Spinal cord (tissue), 10 donors: ENCODE data around the gene SPHK2. TPM values are rescaled to one million over a fixed set of nuclear protein-coding genes. Genes with fewer than 3 reads are reported as not detected.

Experiments used
- DNase-seq, 6 donors: peaks; one replicate each; pipeline versions ENCODE4 v3.0.0 to v3.0.0-alpha.2; 2013 to 2015; ENCODE audit warnings: low spot score in 6 of 6, low read depth in 4 of 6
- H3K27ac ChIP-seq: one replicate; pipeline ENCODE4 v1.5.1; 2013; ENCODE audit warnings: low read depth, low read length, control low read depth
- H3K27me3 ChIP-seq: one replicate; pipeline ENCODE4 v1.6.1; 2013; ENCODE audit warnings: low read length; ENCODE audit not compliant: control insufficient read depth, insufficient read depth
- H3K36me3 ChIP-seq: one replicate; pipeline ENCODE4 v1.6.1; 2013; ENCODE audit warnings: low read length; ENCODE audit not compliant: control insufficient read depth, insufficient read depth
- H3K4me1 ChIP-seq: one replicate; pipeline ENCODE4 v1.6.1; 2013; ENCODE audit warnings: low read length; ENCODE audit not compliant: control insufficient read depth, insufficient read depth
- H3K4me3 ChIP-seq: one replicate; pipeline ENCODE4 v1.5.1; 2013; ENCODE audit warnings: low read depth, low read length, control low read depth
- H3K9me3 ChIP-seq: one replicate; pipeline ENCODE4 v1.6.1; 2013; ENCODE audit warnings: low read length; ENCODE audit not compliant: control insufficient read depth, insufficient read depth
- WGBS: methylation state at CpG from one replicate; pipeline ENCODE4 v1.1.5; 2013; ENCODE audit warnings: missing lambda C conversion rate; ENCODE audit not compliant: insufficient coverage; 5-methylcytosine and 5-hydroxymethylcytosine counted together
- polyA plus RNA-seq, 2 donors: library from polyadenylated mRNA; unstranded; fragments of 120-200 nt; gene quantifications; one replicate each; pipeline ENCODE4 v1.2.1, GENCODE V29; 2013; ENCODE audit not compliant: insufficient read length in 2 of 2
- total RNA-seq, 2 donors: library from RNA; depleted of rRNA in 1 of 2; stranded (reverse); fragments of 120-200 nt in 1 of 2; fragments of >200 nt in 1 of 2; gene quantifications; one replicate each; pipeline versions ENCODE4 v1.2.3 to v1.2.4, GENCODE V29; 2013 to 2014
- donor health status: healthy.

Gene SPHK2
- total and polyA plus RNA-seq, 4 donors, result 10.2 to 39.3 (median 24.1) TPM

DNA sequence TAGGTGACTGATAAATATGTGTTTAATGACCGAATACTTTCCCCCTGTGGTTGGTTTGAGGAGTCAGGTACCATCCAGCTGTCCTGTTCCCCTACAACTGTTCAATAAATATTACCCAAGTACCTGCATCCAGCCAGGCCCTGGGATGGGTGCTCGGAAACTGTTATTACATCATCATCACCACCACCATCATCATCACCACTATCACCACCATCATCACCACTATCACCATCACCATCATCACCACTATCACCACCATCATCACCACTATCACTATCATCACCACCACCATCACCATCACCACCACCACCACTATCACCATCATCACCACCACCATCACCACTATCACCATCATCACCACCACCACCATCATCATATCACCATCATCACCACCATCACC lies 49.5 kb downstream of the SPHK2 start:
- WGBS, result 94% methylated on average over 1 of the region's 2 CpGs

DNA sequence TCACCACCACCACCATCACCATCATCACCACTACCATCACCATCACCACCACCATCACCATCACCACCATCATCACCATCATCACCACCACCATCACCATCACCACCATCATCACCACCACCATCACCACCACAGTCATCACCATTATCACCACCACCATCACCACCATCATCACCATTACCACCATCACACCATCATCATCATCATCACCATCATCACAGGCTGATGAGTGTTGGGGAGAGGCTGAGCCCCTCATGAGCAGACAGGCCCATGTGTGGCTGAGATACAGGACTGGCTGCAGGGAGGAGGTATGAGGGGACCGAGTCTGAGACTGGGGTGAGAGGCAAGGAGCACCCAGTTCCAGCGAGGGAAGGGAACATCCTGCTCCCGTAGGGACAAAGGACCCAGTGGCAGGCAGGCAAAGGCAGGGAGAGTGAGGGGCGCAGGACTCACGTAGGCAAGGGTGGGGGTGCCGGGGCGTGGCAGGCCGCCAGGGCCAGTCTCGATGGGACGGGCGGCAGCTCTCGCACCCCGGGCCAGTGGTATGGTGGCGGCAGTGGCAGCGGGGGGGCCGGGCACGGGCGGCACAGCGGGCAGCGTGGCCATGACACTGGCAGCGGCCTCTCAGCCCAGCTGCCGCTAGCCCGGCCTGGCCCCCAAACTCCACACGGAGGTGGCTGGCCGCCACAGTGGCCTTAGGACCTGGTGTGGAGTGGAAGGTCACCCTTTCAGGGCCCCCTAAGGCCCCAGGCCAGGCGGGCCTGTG lies 50.8 kb downstream of the SPHK2 start:
- Histone ChIP-seq H3K27ac (no peak overlapping the region), H3K9me3 (no peaks in the 10 kb centered on the region), H3K36me3 (no peaks in the 10 kb centered on the region), H3K4me1 (peaks cover 32% of the 10 kb centered on the region), H3K27me3 (peaks cover 5% of the 10 kb centered on the region), H3K4me3 (no peak overlapping the region)
- DNase-seq, result no peak
- 96% methylated on average over 26 of the region's 26 CpGs for WGBS

More for the DNA sequence above, 49.5 kb downstream of the SPHK2 start:
- H3K9me3 ChIP-seq, result no peaks in the 10 kb centered on the region
- peaks cover 2% of the 10 kb centered on the region for H3K27me3 ChIP-seq
- peaks cover 24% of the 10 kb centered on the region for H3K4me1 ChIP-seq
- H3K36me3 ChIP-seq, result no peaks in the 10 kb centered on the region
- no peak for DNase-seq
- no peak overlapping the region for H3K27ac ChIP-seq
- no peak overlapping the region for H3K4me3 ChIP-seq

DNA sequence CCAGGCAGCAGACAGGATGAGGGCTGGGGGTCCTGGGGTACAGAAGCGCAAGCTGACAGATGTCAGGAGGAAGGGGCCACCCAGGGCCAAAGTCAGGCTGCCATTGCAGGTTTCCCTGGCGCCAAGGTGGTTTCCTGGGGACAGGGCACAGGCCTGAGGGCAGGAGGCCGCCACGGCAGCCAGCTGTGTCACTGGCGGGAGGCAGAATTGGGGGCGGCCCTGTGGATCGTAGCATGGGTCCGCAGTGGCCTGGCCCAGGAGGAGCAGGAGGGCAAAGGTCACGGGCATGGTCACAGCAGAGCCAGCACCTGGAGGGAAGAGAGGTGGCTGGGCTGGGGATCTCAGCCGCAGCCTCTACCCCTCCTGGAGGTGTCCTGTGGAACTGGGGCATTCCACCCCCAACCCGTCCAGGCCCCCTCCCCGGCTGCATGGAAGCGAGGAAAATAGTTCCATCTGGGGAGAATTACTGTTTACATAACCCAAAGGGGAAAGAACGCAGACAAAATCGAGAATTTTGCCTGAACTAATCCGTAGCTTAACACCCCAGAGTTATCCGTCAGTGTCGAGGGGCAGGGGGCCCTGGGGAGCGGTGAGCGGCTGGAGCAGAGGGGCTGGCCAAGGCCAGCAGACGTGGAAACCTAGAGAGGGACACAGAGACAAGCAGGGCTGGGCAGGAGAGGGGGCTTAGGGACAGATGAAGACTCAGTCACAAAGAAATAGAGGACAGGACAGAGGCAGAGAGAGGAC lies 51.6 kb downstream of the SPHK2 start:
- Histone ChIP-seq H3K27ac (no peak overlapping the region), H3K9me3 (no peaks in the 10 kb centered on the region), H3K27me3 (peaks cover 5% of the 10 kb centered on the region), H3K4me3 (no peak overlapping the region), H3K36me3 (no peaks in the 10 kb centered on the region), H3K4me1 (peaks cover 40% of the 10 kb centered on the region)
- 71% methylated on average over 15 of the region's 21 CpGs for WGBS
- DNase-seq, result no peak

DNA sequence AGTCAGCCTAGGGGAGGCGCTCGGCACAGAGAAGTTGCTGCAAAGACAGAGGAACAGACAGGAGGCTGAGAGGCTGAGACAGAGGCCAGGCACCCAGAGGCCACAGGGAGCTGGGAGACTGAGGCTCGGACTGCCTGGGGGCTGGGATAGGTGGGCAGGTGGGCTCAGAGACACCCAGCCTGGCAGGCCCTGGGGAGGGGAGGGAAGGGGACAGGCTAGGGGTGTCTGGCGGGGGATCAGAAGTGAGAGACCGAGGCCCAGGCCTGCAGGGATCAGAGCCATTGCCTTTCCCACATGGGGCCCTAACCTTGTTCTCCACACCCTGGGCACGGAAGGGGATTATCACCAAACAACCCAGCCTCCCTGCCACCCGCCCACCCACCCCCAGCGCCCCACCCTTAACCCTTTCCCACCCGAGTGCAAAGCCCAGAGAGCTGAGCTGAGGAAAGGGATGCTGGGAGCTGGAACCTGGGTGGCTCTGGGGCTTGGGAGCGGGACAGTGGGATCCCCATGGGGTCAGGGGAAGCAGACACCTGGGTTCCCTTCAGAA lies 52.2 kb downstream of the SPHK2 start:
- H3K27ac ChIP-seq, result no peak overlapping the region
- 83% methylated on average over 3 of the region's 10 CpGs for WGBS

DNA sequence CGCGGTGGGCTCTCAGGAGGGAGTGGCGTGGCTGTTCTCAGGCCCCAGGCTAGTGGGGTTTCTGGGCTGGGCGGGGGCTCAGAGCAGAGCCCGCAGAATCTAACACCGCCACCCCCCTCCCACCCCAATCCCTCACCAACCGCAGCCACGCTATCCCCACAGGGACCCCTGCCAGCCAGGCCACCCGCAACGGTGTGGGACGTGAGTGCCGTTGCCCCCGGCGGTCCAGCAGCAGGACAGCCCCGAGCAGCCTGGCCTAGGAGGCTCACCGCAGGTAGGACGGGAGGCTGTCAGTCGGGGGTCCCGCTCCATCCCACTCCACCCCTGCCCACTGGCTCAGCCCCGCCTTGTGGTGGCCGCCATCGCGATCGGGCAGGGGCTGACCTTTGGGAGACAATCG lies 53.7 kb downstream of the SPHK2 start, which contains the start of gene NTN5:
Gene NTN5, minus strand, starts transcription at position 24 of the 400 bp plus-strand sequence. CDS start 2,031 bp downstream, outside the sequence.
- Histone ChIP-seq H3K27ac (no peak within 1 kb of the TSS), H3K4me3 (no peak within 1 kb of the TSS), H3K4me1 (peaks cover 41% of the 10 kb centered on the region), H3K9me3 (no peaks in the 10 kb centered on the region), H3K27me3 (peaks cover 5% of the 10 kb centered on the region), H3K36me3 (no peaks in the 10 kb centered on the region)
- no peak for DNase-seq
- WGBS, result 37% methylated on average over 25 of the region's 25 CpGs

More for the DNA sequence above, 52.2 kb downstream of the SPHK2 start:
- Histone ChIP-seq H3K4me3 (no peak overlapping the region), H3K9me3 (no peaks in the 10 kb centered on the region), H3K27me3 (peaks cover 5% of the 10 kb centered on the region), H3K36me3 (no peaks in the 10 kb centered on the region), H3K4me1 (peaks cover 41% of the 10 kb centered on the region)
- DNase-seq, result no peak

DNA sequence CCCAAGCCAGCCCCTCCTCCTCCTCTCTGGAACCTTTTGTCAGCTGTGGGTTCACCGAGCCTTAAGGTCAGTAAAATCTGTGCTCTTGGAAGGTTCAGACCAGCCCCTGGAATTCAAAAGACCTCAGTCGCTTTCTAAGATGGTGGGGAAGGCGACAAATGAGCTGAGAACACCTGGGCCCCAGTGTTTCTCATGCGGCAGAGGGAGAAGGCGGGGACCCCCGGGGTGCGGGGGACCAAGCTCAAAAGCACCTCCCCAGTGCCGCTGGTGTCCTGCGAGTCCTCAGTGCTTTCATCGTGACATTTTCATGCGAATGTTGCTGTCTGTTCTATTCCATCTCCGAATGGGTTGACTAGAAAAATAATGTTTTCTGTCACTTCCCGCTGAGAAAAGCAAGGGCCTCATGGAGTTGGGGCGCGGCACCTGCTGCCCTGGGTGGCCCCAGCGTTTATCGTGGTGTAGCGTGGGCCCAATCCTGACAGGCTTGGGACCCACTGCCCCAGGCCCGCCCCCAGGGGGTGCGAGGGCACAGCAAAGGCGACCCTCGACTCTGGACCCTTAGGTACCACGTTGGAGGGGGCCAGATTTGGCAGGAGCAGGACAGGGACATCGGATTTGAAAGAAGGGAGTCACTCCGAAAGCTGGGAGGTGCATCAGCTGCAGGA lies 54.3 kb downstream of the SPHK2 start:
- no peak for DNase-seq
- no peak overlapping the region for H3K27ac ChIP-seq
- no peaks in the 10 kb centered on the region for H3K9me3 ChIP-seq
- 51% methylated on average over 25 of the region's 25 CpGs for WGBS
- peaks cover 41% of the 10 kb centered on the region for H3K4me1 ChIP-seq
- peaks cover 5% of the 10 kb centered on the region for H3K27me3 ChIP-seq
- H3K36me3 ChIP-seq, result no peaks in the 10 kb centered on the region
- H3K4me3 ChIP-seq, result no peak overlapping the region

DNA sequence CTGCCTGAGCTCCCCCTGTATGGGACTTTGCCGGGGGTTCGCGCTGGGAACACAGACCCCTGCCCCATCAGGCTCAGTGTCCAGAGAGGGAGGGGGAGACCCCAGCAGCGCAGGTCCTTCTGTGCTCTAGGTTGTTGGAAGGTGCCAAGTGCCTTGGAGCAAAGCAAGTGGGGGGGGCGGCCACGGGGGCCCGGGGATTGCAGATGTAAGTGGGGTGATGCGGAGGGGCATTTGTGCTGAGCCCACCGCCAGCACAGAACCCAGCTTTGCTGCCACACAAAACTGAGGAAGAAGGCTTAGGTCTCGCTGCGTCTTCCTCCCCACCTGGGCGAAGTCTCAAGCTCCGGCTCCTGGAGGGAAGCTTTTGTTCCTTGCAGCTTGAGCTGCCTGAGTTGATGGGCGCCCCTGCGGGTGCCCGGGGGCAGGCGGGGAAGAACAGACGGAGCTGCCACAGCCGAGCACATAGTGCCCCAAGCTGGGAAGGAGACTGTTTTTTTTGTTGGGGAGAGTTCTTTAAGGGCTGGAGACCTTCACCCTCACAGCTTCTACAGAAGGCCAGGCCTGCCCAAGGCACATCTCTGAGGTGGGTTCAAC lies 55.0 kb downstream of the SPHK2 start:
- Histone ChIP-seq H3K27ac (no peak overlapping the region), H3K4me1 (peaks cover 41% of the 10 kb centered on the region), H3K9me3 (no peaks in the 10 kb centered on the region), H3K27me3 (peaks cover 5% of the 10 kb centered on the region), H3K36me3 (no peaks in the 10 kb centered on the region), H3K4me3 (no peak overlapping the region)
- DNase-seq, result no peak
- WGBS, result 68% methylated on average over 8 of the region's 19 CpGs

DNA sequence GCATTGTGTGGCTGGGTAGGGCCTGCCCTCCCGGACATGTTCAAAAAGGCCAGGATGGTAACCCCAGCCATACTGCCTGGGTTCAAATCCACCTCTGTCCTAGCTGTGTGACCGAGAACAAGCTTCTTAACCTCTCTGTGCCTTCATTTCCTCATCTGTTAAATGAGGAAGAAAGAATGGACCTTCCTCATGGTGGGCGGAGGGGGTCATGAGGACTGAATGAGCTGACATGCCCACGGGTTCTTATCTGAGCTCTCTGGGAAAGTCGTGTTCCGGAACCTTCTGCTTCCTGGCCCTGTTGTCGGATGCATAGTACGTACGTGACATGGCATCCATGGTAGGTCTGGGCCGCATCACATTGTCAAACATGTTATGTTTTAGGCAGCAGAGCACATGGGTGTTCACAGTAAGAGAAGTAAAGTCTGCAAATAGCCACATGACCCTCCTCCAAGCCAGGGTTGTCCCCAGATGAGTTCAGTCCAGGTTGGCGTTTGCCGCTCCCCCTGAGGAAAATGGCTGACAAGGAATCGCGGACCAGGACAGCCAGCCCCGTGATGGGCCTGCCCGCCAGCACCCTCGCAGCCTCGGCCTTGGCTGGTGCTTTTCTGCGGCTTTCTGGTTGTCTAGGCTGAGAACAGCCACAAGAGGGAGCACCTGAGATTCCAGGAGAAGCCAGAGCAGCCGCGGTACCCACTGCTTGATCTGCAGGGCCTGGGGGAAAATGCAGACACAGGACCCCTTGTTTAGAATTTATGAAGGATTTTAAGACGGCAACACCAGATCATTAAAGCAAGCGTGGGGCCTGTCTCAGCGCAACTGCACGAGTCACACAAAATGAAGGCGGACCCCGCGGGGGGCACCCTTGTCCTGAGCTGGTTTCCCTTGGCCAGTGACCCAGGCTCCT lies 55.9 kb downstream of the SPHK2 start:
- H3K9me3 ChIP-seq, result no peaks in the 10 kb centered on the region
- 34% methylated on average over 27 of the region's 28 CpGs for WGBS
- H3K4me3 ChIP-seq, result peak overlapping the region; percentile 4

More for the DNA sequence above, 55.9 kb downstream of the SPHK2 start:
- H3K27me3 ChIP-seq, result peaks cover 5% of the 10 kb centered on the region
- peaks cover 41% of the 10 kb centered on the region for H3K4me1 ChIP-seq
- H3K36me3 ChIP-seq, result no peaks in the 10 kb centered on the region
- H3K27ac ChIP-seq, result peak overlapping the region; percentile 29
- peak in 5 of 6 donors; percentile 84 to 97 (median 89) for DNase-seq
